Measurements from ENCODE around the gene HOOK2.

GRCh38 chr19:12745166-12745897 is 30.0 kb downstream of the HOOK2 start:
- TF ChIP-seq, protein P1, sequence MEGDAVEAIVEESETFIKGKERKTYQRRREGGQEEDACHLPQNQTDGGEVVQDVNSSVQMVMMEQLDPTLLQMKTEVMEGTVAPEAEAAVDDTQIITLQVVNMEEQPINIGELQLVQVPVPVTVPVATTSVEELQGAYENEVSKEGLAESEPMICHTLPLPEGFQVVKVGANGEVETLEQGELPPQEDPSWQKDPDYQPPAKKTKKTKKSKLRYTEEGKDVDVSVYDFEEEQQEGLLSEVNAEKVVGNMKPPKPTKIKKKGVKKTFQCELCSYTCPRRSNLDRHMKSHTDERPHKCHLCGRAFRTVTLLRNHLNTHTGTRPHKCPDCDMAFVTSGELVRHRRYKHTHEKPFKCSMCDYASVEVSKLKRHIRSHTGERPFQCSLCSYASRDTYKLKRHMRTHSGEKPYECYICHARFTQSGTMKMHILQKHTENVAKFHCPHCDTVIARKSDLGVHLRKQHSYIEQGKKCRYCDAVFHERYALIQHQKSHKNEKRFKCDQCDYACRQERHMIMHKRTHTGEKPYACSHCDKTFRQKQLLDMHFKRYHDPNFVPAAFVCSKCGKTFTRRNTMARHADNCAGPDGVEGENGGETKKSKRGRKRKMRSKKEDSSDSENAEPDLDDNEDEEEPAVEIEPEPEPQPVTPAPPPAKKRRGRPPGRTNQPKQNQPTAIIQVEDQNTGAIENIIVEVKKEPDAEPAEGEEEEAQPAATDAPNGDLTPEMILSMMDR (IDR thresholded peaks at IDR 0.05; ENCODE audit: poor library complexity) = no peak
- no peak for TF ChIP-seq EZH2phosphoT487 (IDR thresholded peaks at IDR 0.05; ENCODE audit: low read depth, severe bottlenecking, unreplicated experiment)
